Gastrocnemius medialis (tissue), 4 donors: ENCODE results near the gene THBS1. TPM values are rescaled to one million over a fixed set of nuclear protein-coding genes. Genes with fewer than 3 reads are reported as not detected.

Source experiments
- ATAC-seq, 2 donors: fragments of 150-250 bp; one replicate each; pipeline ENCODE4 v1.9.1; 2016
- DNase-seq, 2 donors: peaks; one replicate each; pipeline ENCODE4 v3.0.0-alpha.2; 2019
- H3K27ac ChIP-seq, 4 donors: fragments of 200-600 bp; sonication (generic); 1 replicate in 1 of 4; 2 replicates in 3 of 4; pipeline ENCODE4 v1.5.1; 2016 to 2018; ENCODE audit warnings: mild to moderate bottlenecking in 2 of 4, moderate library complexity in 1 of 4
- H3K27me3 ChIP-seq, 3 donors: fragments of 200-600 bp; sonication (generic) in 2 of 3; 1 replicate in 1 of 3; 2 replicates in 2 of 3; pipeline versions ENCODE4 v1.5.1 to v1.6.0; 2016 to 2019; ENCODE audit warnings: mild to moderate bottlenecking in 1 of 3, moderate library complexity in 1 of 3
- H3K36me3 ChIP-seq, 2 donors: fragments of 200-600 bp; sonication (generic) in 1 of 2; one replicate each; pipeline ENCODE4 v1.5.1; 2017 to 2018
- H3K4me1 ChIP-seq, 2 donors: fragments of 200-600 bp; sonication (generic) in 1 of 2; one replicate each; pipeline ENCODE4 v1.5.1; 2016 to 2017; ENCODE audit warnings: mild to moderate bottlenecking in 2 of 2
- H3K4me3 ChIP-seq, 4 donors: fragments of 200-600 bp; sonication (generic) in 3 of 4; 1 replicate in 1 of 4; 2 replicates in 3 of 4; pipeline ENCODE4 v1.5.1; 2016 to 2019; ENCODE audit warnings: mild to moderate bottlenecking in 2 of 4
- H3K9me3 ChIP-seq, 3 donors: fragments of 200-600 bp; sonication (generic) in 2 of 3; 1 replicate in 1 of 3; 2 replicates in 2 of 3; pipeline ENCODE4 v1.5.1; 2016 to 2019
- CTCF ChIP-seq, 5 experiments: fragments of 450-650 bp in 3 of 5; fragments of 200-600 bp in 2 of 5; sonication (generic) in 2 of 5; IDR thresholded peaks in 4 of 5; conservative IDR thresholded peaks in 1 of 5; 1 replicate in 4 of 5; 2 replicates in 1 of 5; pipeline ENCODE4 v1.5.1; 2016 to 2019; ENCODE audit warnings: antibody characterized with exemption in 5 of 5, mild to moderate bottlenecking in 3 of 5, moderate library complexity in 3 of 5
- POLR2A ChIP-seq, 2 donors: fragments of 450-650 bp; IDR thresholded peaks; one replicate each; pipeline ENCODE4 v1.6.1; 2017; ENCODE audit warnings: antibody characterized with exemption in 2 of 2, mild to moderate bottlenecking in 2 of 2, moderate library complexity in 2 of 2
- in situ Hi-C, 4 donors: fragments of 200-750 bp; cut with MboI; loops; one replicate each; pipeline versions ENCODE4 v1.15.0 to v1.8.0; 2017; ENCODE audit warnings: low sequenced_read_pairs in 4 of 4
- intact Hi-C: fragments of 100-400 bp; cut with DNase I; formaldehyde crosslinking; loops from one replicate; pipeline ENCODE4 v1.15.1; 2023; ENCODE audit warnings: low total_unique reads
- total RNA-seq, 4 donors: library from RNA; depleted of rRNA; stranded (reverse); fragments of >200 nt; gene quantifications; one replicate each; pipeline versions ENCODE4 v1.1.0 to v1.2.3, GENCODE V29; 2016

The THBS1 gene
- total RNA-seq, 4 donors from 2014 or later = 10.7 to 99.0 (median 44.6) TPM

GRCh38 chr15:39595338-39596221, 14.7 kb downstream of the THBS1 start:
- in situ Hi-C loops (loop anchor here in 2 of 4 donors (25.0 kb wide), 2 partner anchors 433 to 783 kb away; no protein-coding TSS in a partner anchor), intact Hi-C loops (no loop called here)
- Histone ChIP-seq H3K4me3 (no peak overlapping the region), H3K27me3 (no peaks in the 10 kb centered on the region), H3K9me3 (no peaks in the 10 kb centered on the region), H3K4me1 (no peaks in the 10 kb centered on the region), H3K27ac (no peak overlapping the region), H3K36me3 (peaks cover 0 to 31% of the 10 kb centered on the region in 2 donors)
- ATAC-seq = no peak
- TF ChIP-seq CTCF (IDR thresholded peaks at IDR 0.05 in 4 of 5, conservative IDR thresholded peaks at IDR 0.05 in 1 of 5) (no peak), POLR2A (IDR thresholded peaks at IDR 0.05) (no peak)
- DNase-seq = no peak

DNA sequence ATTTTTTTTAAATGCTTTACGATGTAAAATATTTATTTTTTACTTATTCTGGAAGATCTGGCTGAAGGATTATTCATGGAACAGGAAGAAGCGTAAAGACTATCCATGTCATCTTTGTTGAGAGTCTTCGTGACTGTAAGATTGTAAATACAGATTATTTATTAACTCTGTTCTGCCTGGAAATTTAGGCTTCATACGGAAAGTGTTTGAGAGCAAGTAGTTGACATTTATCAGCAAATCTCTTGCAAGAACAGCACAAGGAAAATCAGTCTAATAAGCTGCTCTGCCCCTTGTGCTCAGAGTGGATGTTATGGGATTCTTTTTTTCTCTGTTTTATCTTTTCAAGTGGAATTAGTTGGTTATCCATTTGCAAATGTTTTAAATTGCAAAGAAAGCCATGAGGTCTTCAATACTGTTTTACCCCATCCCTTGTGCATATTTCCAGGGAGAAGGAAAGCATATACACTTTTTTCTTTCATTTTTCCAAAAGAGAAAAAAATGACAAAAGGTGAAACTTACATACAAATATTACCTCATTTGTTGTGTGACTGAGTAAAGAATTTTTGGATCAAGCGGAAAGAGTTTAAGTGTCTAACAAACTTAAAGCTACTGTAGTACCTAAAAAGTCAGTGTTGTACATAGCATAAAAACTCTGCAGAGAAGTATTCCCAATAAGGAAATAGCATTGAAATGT, 15.6 kb downstream of the THBS1 start:
- Histone ChIP-seq H3K36me3 (peaks cover 0 to 25% of the 10 kb centered on the region in 2 donors), H3K27ac (no peak overlapping the region), H3K27me3 (no peaks in the 10 kb centered on the region), H3K4me3 (no peak overlapping the region), H3K4me1 (no peaks in the 10 kb centered on the region), H3K9me3 (no peaks in the 10 kb centered on the region)
- in situ Hi-C loops = loop anchor here in 2 of 4 donors (25.0 kb wide), 2 partner anchors 434 to 784 kb away; no protein-coding TSS in a partner anchor
- DNase-seq = no peak
- intact Hi-C loops = no loop called here
- TF ChIP-seq CTCF (IDR thresholded peaks at IDR 0.05 in 4 of 5, conservative IDR thresholded peaks at IDR 0.05 in 1 of 5) (no peak), POLR2A (IDR thresholded peaks at IDR 0.05) (no peak)
- no peak for ATAC-seq

GRCh38 chr15:39597336-39597735, 16.5 kb downstream of the THBS1 start:
- H3K36me3 ChIP-seq = peaks cover 0 to 19% of the 10 kb centered on the region in 2 donors
- H3K27me3 ChIP-seq = no peaks in the 10 kb centered on the region
- H3K27ac ChIP-seq = no peak overlapping the region
- intact Hi-C loops (no loop called here), in situ Hi-C loops (loop anchor here in 2 of 4 donors (25.0 kb wide), 2 partner anchors 435 to 785 kb away; no protein-coding TSS in a partner anchor)
- H3K4me3 ChIP-seq = no peak overlapping the region
- ATAC-seq (no peak), DNase-seq (no peak)
- no peaks in the 10 kb centered on the region for H3K4me1 ChIP-seq
- H3K9me3 ChIP-seq = no peaks in the 10 kb centered on the region
- TF ChIP-seq POLR2A (IDR thresholded peaks at IDR 0.05) = no peak
- no peak for TF ChIP-seq CTCF (IDR thresholded peaks at IDR 0.05 in 4 of 5, conservative IDR thresholded peaks at IDR 0.05 in 1 of 5)

DNA sequence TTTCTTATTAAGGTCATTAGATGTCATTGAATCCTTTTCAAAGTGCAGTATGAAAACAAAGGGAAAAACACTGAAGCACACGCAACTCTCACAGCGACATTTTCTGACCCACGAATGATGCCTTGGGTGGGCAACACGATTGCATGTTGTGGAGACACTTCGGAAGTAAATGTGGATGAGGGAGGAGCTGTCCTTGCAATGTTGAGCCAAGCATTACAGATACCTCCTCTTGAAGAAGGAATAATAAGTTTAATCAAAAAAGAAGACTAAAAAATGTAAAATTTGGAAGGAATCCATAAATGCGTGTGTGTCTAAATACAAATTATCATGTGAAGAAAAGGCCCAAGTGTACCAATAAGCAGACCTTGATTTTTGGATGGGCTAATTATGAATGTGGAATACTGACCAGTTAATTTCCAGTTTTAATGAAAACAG, 16.9 kb downstream of the THBS1 start:
- Histone ChIP-seq H3K27ac (no peak overlapping the region), H3K36me3 (peaks cover 0 to 14% of the 10 kb centered on the region in 2 donors), H3K27me3 (no peaks in the 10 kb centered on the region), H3K9me3 (no peaks in the 10 kb centered on the region), H3K4me3 (no peak overlapping the region), H3K4me1 (no peaks in the 10 kb centered on the region)
- in situ Hi-C loops = loop anchor here in 2 of 4 donors (25.0 kb wide), 2 partner anchors 435 to 785 kb away; no protein-coding TSS in a partner anchor
- no peak for TF ChIP-seq POLR2A (IDR thresholded peaks at IDR 0.05)
- ATAC-seq (no peak), DNase-seq (no peak)
- intact Hi-C loops = no loop called here
